Neutrophil (primary cell): ENCODE results near the gene SLC45A3.

Experiments
- H3K27ac ChIP-seq: fragments of 200-600 bp; sonication (generic); 2 replicates; pipeline ENCODE4 v1.5.1; 2016; ENCODE audit warnings: mild to moderate bottlenecking, moderate library complexity
- H3K27me3 ChIP-seq: fragments of 200-600 bp; sonication (generic); 2 replicates; pipeline ENCODE4 v1.6.0; 2016; ENCODE audit warnings: mild to moderate bottlenecking
- H3K36me3 ChIP-seq: fragments of 200-600 bp; sonication (generic); 2 replicates; pipeline ENCODE4 v1.5.1; 2017
- H3K4me1 ChIP-seq, 2 experiments: fragments of 200-600 bp in 1 of 2; sonication (generic) in 1 of 2; 1 replicate in 1 of 2; 2 replicates in 1 of 2; pipeline versions ENCODE4 v1.5.1 to v1.6.1; 2013 to 2016; ENCODE audit warnings: low read depth in 1 of 2, low read length in 1 of 2, mild to moderate bottlenecking in 1 of 2, moderate library complexity in 1 of 2; ENCODE audit not compliant: control insufficient read depth in 1 of 2, insufficient read depth in 1 of 2
- H3K4me3 ChIP-seq, 2 experiments: fragments of 200-600 bp in 1 of 2; sonication (generic) in 1 of 2; 1 replicate in 1 of 2; 2 replicates in 1 of 2; pipeline ENCODE4 v1.5.1; 2013 to 2016; ENCODE audit warnings: low read depth in 1 of 2, low read length in 1 of 2, mild to moderate bottlenecking in 1 of 2, moderate library complexity in 1 of 2
- H3K9me3 ChIP-seq: fragments of 200-600 bp; sonication (generic); 2 replicates; pipeline ENCODE4 v1.5.1; 2016
- CTCF ChIP-seq: fragments of 200-600 bp; sonication (generic); IDR thresholded peaks from 2 replicates; pipeline ENCODE4 v1.5.1; 2016; ENCODE audit warnings: antibody characterized with exemption

The SLC45A3 gene

GRCh38 chr1:205662135-205662738 is 18.1 kb downstream of the SLC45A3 start:
- peaks cover 21% of the 10 kb centered on the region for H3K27me3 ChIP-seq
- H3K9me3 ChIP-seq, result no peaks in the 10 kb centered on the region
- H3K4me1 ChIP-seq, result no peaks in the 10 kb centered on the region
- H3K27ac ChIP-seq, result no peak overlapping the region
- no peaks in the 10 kb centered on the region for H3K36me3 ChIP-seq
- TF ChIP-seq CTCF, result no peak
- H3K4me3 ChIP-seq, result no peak overlapping the region

GRCh38 chr1:205661429-205662134 is 18.7 kb downstream of the SLC45A3 start:
- Histone ChIP-seq H3K27ac (no peak overlapping the region), H3K9me3 (no peaks in the 10 kb centered on the region), H3K36me3 (no peaks in the 10 kb centered on the region), H3K4me1 (no peaks in the 10 kb centered on the region), H3K27me3 (peaks cover 21% of the 10 kb centered on the region), H3K4me3 (no peak overlapping the region)
- TF ChIP-seq CTCF, result no peak

- Histone ChIP-seq H3K36me3 (no peaks in the 10 kb centered on the region), H3K9me3 (no peaks in the 10 kb centered on the region), H3K27me3 (peaks cover 14% of the 10 kb centered on the region), H3K4me3 (no peak overlapping the region), H3K27ac (no peak overlapping the region), H3K4me1 (no peaks in the 10 kb centered on the region)
- no peak for TF ChIP-seq CTCF
Measured at GRCh38 chr1:205660361-205660760, 19.9 kb downstream of the SLC45A3 start.

GRCh38 chr1:205658943-205659581 is 21.2 kb downstream of the SLC45A3 start:
- Histone ChIP-seq H3K27ac (no peak overlapping the region), H3K36me3 (no peaks in the 10 kb centered on the region)
- peak; percentile 26 for TF ChIP-seq CTCF

GRCh38 chr1:205656236-205656635 is 24.1 kb downstream of the SLC45A3 start:
- Histone ChIP-seq H3K4me1 (no peaks in the 10 kb centered on the region), H3K27ac (no peak overlapping the region), H3K27me3 (peaks cover 14% of the 10 kb centered on the region), H3K9me3 (no peaks in the 10 kb centered on the region), H3K36me3 (no peaks in the 10 kb centered on the region), H3K4me3 (no peak overlapping the region)
- no peak for TF ChIP-seq CTCF

More at GRCh38 chr1:205658943-205659581, 21.2 kb downstream of the SLC45A3 start:
- H3K4me1 ChIP-seq, result no peaks in the 10 kb centered on the region
- H3K27me3 ChIP-seq, result peaks cover 14% of the 10 kb centered on the region
- H3K4me3 ChIP-seq, result no peak overlapping the region
- no peaks in the 10 kb centered on the region for H3K9me3 ChIP-seq
